Neural cell (in vitro differentiated cells): ENCODE data around the gene PPM1H.

Source experiments
- EP300 ChIP-seq: fragments of 450-650 bp; conservative IDR thresholded peaks from 2 replicates; pipeline ENCODE4 v1.6.1; 2014; ENCODE audit warnings: antibody characterized with exemption, mild to moderate bottlenecking, moderate library complexity; ENCODE audit not compliant: poor library complexity, severe bottlenecking
- POLR2AphosphoS5 ChIP-seq: IDR thresholded peaks from 2 replicates; pipeline ENCODE4 v1.6.1; 2012
- TF ChIP-seq, protein P1 (sequence below): fragments of 450-650 bp; IDR thresholded peaks from 2 replicates; pipeline ENCODE4 v1.5.1; 2014; ENCODE audit warnings: antibody characterized with exemption, mild to moderate bottlenecking, moderate library complexity; ENCODE audit not compliant: poor library complexity, severe bottlenecking

DNA sequence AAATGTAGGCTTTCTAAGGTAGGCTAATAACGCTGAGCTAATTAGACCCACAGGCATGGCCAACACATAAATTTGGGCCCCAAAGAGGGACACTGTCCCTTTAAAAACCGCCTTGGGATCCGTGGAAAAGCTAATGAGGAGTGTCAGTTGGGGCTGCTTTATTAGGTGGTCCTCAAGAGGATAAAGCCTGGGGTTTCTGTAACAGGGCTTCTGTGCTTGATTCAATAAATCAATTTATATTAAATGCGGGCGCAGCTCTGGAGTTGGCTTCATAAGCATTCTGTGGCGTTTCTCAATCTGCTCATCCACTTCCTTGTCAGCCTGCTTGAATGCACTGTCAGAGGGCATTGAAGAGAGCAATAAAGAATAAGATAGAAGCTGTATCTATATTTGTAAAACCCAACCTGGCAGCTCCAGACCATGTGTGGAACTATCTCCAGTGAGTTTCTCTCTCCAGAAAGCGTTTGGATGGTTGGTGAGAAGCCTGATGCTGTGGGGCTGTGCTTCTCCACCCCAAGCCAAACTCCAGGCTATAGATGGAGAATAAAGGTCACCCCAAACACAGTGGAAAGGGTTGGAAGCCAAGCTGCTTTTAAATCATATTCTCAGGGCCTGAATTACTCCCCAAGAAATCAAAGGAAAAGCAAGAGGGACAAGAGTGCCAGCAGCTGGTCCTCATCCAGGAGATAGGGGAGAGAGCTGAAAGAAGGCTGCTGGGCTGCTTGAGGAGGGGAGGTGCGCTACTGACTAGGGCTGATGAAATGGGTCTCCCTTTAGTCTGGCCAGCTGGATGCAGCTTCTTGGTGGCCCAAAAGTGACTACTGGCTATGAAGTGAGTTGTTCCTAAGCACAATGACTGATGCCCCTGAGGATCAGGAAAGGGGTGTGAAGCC lies 222.0 kb downstream of the PPM1H start:
- TF ChIP-seq EP300 (no peak), POLR2AphosphoS5 (no peak)
- TF ChIP-seq, protein P1, sequence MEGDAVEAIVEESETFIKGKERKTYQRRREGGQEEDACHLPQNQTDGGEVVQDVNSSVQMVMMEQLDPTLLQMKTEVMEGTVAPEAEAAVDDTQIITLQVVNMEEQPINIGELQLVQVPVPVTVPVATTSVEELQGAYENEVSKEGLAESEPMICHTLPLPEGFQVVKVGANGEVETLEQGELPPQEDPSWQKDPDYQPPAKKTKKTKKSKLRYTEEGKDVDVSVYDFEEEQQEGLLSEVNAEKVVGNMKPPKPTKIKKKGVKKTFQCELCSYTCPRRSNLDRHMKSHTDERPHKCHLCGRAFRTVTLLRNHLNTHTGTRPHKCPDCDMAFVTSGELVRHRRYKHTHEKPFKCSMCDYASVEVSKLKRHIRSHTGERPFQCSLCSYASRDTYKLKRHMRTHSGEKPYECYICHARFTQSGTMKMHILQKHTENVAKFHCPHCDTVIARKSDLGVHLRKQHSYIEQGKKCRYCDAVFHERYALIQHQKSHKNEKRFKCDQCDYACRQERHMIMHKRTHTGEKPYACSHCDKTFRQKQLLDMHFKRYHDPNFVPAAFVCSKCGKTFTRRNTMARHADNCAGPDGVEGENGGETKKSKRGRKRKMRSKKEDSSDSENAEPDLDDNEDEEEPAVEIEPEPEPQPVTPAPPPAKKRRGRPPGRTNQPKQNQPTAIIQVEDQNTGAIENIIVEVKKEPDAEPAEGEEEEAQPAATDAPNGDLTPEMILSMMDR, result no peak
